Prostate gland (tissue), 2 donors: ENCODE data around the gene MAP3K13.

Experiments used
- POLR2A ChIP-seq: fragments of 450-650 bp; IDR thresholded peaks from one replicate; pipeline ENCODE4 v1.6.1; 2016; ENCODE audit warnings: antibody characterized with exemption, mild to moderate bottlenecking
- TF ChIP-seq, protein P1 (sequence below), 4 experiments: fragments of 200-600 bp in 2 of 4; fragments of 450-650 bp in 2 of 4; sonication (generic) in 2 of 4; IDR thresholded peaks; 1 replicate in 3 of 4; 2 replicates in 1 of 4; pipeline ENCODE4 v1.5.1; 2016 to 2019; ENCODE audit warnings: antibody characterized with exemption in 4 of 4, mild to moderate bottlenecking in 2 of 4, moderate library complexity in 2 of 4

DNA sequence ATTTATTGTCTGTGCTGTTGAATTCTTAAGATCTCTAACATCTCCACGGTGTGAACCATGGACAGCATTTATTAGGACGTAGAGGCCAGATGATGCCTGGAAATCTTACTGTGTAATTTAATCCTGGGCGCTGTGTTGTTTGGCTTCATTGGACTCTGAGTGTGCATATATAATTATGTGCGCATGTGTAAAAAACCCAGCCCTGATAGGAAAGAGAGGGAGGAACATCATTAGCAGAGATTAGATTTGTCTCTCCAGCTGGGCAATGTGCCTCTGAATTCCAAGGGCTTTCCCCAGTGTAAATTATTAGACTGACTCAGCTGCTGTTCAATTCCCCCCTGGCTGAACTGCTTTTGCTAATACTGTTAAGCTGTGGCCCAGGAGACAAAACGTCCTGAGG is 39.6 kb downstream of the MAP3K13 start:
- TF ChIP-seq, protein P1, sequence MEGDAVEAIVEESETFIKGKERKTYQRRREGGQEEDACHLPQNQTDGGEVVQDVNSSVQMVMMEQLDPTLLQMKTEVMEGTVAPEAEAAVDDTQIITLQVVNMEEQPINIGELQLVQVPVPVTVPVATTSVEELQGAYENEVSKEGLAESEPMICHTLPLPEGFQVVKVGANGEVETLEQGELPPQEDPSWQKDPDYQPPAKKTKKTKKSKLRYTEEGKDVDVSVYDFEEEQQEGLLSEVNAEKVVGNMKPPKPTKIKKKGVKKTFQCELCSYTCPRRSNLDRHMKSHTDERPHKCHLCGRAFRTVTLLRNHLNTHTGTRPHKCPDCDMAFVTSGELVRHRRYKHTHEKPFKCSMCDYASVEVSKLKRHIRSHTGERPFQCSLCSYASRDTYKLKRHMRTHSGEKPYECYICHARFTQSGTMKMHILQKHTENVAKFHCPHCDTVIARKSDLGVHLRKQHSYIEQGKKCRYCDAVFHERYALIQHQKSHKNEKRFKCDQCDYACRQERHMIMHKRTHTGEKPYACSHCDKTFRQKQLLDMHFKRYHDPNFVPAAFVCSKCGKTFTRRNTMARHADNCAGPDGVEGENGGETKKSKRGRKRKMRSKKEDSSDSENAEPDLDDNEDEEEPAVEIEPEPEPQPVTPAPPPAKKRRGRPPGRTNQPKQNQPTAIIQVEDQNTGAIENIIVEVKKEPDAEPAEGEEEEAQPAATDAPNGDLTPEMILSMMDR (IDR thresholded peaks at IDR 0.05): no peak
- no peak for TF ChIP-seq POLR2A
